Body of pancreas (tissue), 4 donors: ENCODE measurements around the gene MTR.

Source experiments
- POLR2A ChIP-seq, 3 donors: fragments of 450-650 bp; IDR thresholded peaks; one replicate each; pipeline ENCODE4 v1.6.1; 2016; ENCODE audit warnings: antibody characterized with exemption in 3 of 3, mild to moderate bottlenecking in 2 of 3
- TF ChIP-seq, protein P1 (sequence below), 7 experiments: fragments of 450-650 bp in 4 of 7; fragments of 200-600 bp in 3 of 7; sonication (generic) in 3 of 7; IDR thresholded peaks; one replicate each; pipeline ENCODE4 v1.5.1; 2016 to 2019; ENCODE audit warnings: antibody characterized with exemption in 7 of 7

GRCh38 chr1:236948381-236948780 is 153.3 kb downstream of the MTR start:
- TF ChIP-seq, protein P1, sequence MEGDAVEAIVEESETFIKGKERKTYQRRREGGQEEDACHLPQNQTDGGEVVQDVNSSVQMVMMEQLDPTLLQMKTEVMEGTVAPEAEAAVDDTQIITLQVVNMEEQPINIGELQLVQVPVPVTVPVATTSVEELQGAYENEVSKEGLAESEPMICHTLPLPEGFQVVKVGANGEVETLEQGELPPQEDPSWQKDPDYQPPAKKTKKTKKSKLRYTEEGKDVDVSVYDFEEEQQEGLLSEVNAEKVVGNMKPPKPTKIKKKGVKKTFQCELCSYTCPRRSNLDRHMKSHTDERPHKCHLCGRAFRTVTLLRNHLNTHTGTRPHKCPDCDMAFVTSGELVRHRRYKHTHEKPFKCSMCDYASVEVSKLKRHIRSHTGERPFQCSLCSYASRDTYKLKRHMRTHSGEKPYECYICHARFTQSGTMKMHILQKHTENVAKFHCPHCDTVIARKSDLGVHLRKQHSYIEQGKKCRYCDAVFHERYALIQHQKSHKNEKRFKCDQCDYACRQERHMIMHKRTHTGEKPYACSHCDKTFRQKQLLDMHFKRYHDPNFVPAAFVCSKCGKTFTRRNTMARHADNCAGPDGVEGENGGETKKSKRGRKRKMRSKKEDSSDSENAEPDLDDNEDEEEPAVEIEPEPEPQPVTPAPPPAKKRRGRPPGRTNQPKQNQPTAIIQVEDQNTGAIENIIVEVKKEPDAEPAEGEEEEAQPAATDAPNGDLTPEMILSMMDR (IDR thresholded peaks at IDR 0.05): no peak
- no peak for TF ChIP-seq POLR2A (IDR thresholded peaks at IDR 0.05)
